MM.1S (cell line): ENCODE measurements around the gene CAB39.

Experiments used
- DNase-seq: peaks from one replicate; pipeline ENCODE4 v3.0.0-alpha.2; 2015
- H2AFZ ChIP-seq: fragments of 300-600 bp; sonication (generic); 2 replicates; pipeline ENCODE4 v1.6.0; 2016; ENCODE audit warnings: antibody characterized with exemption, low read length
- H3F3A ChIP-seq: fragments of 300-600 bp; sonication (generic); 2 replicates; pipeline ENCODE4 v1.6.1; 2016; ENCODE audit warnings: mild to moderate bottlenecking, antibody characterized with exemption, low read length, moderate library complexity, mixed read lengths; ENCODE audit not compliant: insufficient read depth
- H3K27ac ChIP-seq: fragments of 300-600 bp; sonication (generic); 2 replicates; pipeline ENCODE4 v1.5.1; 2016; ENCODE audit warnings: mild to moderate bottlenecking, low read length
- H3K27me3 ChIP-seq: fragments of 300-600 bp; sonication (generic); replicated peaks from 2 replicates; pipeline ENCODE4 v1.6.0; 2016; ENCODE audit warnings: low read length; ENCODE audit not compliant: insufficient read depth
- H3K36me3 ChIP-seq: fragments of 300-600 bp; sonication (generic); replicated peaks from 2 replicates; pipeline ENCODE4 v1.6.1; 2016; ENCODE audit warnings: mild to moderate bottlenecking, low read length, mixed read lengths; ENCODE audit not compliant: insufficient read depth
- H3K4me1 ChIP-seq: fragments of 300-600 bp; sonication (generic); 2 replicates; pipeline ENCODE4 v1.6.1; 2016; ENCODE audit warnings: low read length, mixed read lengths
- H3K4me2 ChIP-seq: fragments of 300-600 bp; sonication (generic); 2 replicates; pipeline ENCODE4 v1.6.0; 2016; ENCODE audit warnings: low read depth, low read length
- H3K4me3 ChIP-seq: fragments of 300-600 bp; sonication (generic); 2 replicates; pipeline ENCODE4 v1.5.1; 2016; ENCODE audit warnings: low read length, mixed read lengths
- H3K79me2 ChIP-seq: fragments of 300-600 bp; sonication (generic); 2 replicates; pipeline ENCODE4 v1.6.1; 2016; ENCODE audit warnings: mixed run types, low read length, mixed read lengths
- H3K9ac ChIP-seq: fragments of 300-600 bp; sonication (generic); 2 replicates; pipeline ENCODE4 v1.6.1; 2016; ENCODE audit warnings: low read length, mixed read lengths
- H3K9me2 ChIP-seq: fragments of 300-600 bp; sonication (generic); replicated peaks from 2 replicates; pipeline ENCODE4 v1.6.1; 2016; ENCODE audit warnings: mild to moderate bottlenecking, low read length, mixed read lengths; ENCODE audit not compliant: insufficient read depth
- H3K9me3 ChIP-seq: fragments of 300-600 bp; sonication (generic); replicated peaks from 2 replicates; pipeline ENCODE4 v1.6.1; 2016; ENCODE audit warnings: mild to moderate bottlenecking, low read length, mixed read lengths; ENCODE audit not compliant: insufficient read depth
- H4K20me1 ChIP-seq: fragments of 300-600 bp; sonication (generic); 2 replicates; pipeline ENCODE4 v1.6.1; 2016; ENCODE audit warnings: mild to moderate bottlenecking, low read length, moderate library complexity, mixed read lengths; ENCODE audit not compliant: insufficient read depth
- EZH2 ChIP-seq: fragments of 300-600 bp; sonication (generic); optimal IDR thresholded peaks from 2 replicates; pipeline ENCODE3; 2017; ENCODE audit warnings: low read depth, mild to moderate bottlenecking, antibody characterized with exemption, low read length, mixed read lengths
- EZH2phosphoT487 ChIP-seq: fragments of 300-600 bp; sonication (generic); IDR thresholded peaks from 2 replicates; pipeline ENCODE4 v1.6.1; 2018; ENCODE audit warnings: antibody characterized with exemption, low read length
- TF ChIP-seq, protein P1 (sequence below): fragments of 300-600 bp; sonication (generic); IDR thresholded peaks from 2 replicates; pipeline ENCODE4 v1.5.1; 2016; ENCODE audit warnings: antibody characterized with exemption, low read length, mixed read lengths

Gene CAB39

DNA sequence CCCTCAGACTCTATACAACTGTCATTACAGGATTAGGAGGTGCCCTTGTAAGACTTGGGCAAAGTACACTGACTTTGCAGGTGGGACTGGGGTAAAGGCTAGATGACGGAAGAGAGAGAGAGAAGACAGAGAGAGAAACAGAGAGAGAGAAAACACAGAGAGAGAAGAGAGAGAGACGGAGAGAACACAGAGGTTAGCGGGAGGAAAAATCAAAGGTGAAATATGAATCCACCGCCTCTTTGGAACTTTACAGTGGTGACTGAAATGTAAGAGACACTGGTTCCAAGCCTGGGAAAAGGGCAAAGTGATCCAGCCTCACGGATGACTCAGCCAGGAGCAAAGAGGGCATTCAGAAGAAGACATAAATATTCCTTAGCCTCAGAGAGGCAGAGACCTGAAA, 25.1 kb upstream of the CAB39 start:
- H4K20me1 ChIP-seq = no peaks in the 10 kb centered on the region
- H3K4me2 ChIP-seq = no peak overlapping the region

GRCh38 chr2:230688490-230688889, 24.2 kb upstream of the CAB39 start:
- H3K27ac ChIP-seq = no peak overlapping the region

More for the DNA sequence above, 25.1 kb upstream of the CAB39 start:
- H3K4me1 ChIP-seq = no peaks in the 10 kb centered on the region
- H3K27me3 ChIP-seq = no peaks in the 10 kb centered on the region
- H2AFZ ChIP-seq = no peak overlapping the region
- H3K9me3 ChIP-seq = no peaks in the 10 kb centered on the region
- no peaks in the 10 kb centered on the region for H3K79me2 ChIP-seq
- no peak for TF ChIP-seq EZH2phosphoT487
- no peak for TF ChIP-seq EZH2
- TF ChIP-seq, protein P1, sequence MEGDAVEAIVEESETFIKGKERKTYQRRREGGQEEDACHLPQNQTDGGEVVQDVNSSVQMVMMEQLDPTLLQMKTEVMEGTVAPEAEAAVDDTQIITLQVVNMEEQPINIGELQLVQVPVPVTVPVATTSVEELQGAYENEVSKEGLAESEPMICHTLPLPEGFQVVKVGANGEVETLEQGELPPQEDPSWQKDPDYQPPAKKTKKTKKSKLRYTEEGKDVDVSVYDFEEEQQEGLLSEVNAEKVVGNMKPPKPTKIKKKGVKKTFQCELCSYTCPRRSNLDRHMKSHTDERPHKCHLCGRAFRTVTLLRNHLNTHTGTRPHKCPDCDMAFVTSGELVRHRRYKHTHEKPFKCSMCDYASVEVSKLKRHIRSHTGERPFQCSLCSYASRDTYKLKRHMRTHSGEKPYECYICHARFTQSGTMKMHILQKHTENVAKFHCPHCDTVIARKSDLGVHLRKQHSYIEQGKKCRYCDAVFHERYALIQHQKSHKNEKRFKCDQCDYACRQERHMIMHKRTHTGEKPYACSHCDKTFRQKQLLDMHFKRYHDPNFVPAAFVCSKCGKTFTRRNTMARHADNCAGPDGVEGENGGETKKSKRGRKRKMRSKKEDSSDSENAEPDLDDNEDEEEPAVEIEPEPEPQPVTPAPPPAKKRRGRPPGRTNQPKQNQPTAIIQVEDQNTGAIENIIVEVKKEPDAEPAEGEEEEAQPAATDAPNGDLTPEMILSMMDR = no peak
- no peak overlapping the region for H3K4me3 ChIP-seq
- H3K27ac ChIP-seq = no peak overlapping the region
- no peaks in the 10 kb centered on the region for H3F3A ChIP-seq
- no peaks in the 10 kb centered on the region for H3K36me3 ChIP-seq
- DNase-seq = no peak
- no peak overlapping the region for H3K9ac ChIP-seq
- H3K9me2 ChIP-seq = no peaks in the 10 kb centered on the region

GRCh38 chr2:230690439-230690838, 22.2 kb upstream of the CAB39 start:
- Histone ChIP-seq H3K4me1 (no peaks in the 10 kb centered on the region), H4K20me1 (no peaks in the 10 kb centered on the region), H3K27ac (no peak overlapping the region), H3K27me3 (no peaks in the 10 kb centered on the region), H3K9ac (no peak overlapping the region), H3K79me2 (no peaks in the 10 kb centered on the region), H3K9me3 (no peaks in the 10 kb centered on the region), H3K36me3 (no peaks in the 10 kb centered on the region), H3K4me2 (no peak overlapping the region), H3K9me2 (no peaks in the 10 kb centered on the region), H3F3A (no peaks in the 10 kb centered on the region), H3K4me3 (no peak overlapping the region), H2AFZ (no peak overlapping the region)
- TF ChIP-seq, protein P1 = no peak
- TF ChIP-seq EZH2phosphoT487 (no peak), EZH2 (no peak)
- no peak for DNase-seq

More at GRCh38 chr2:230688490-230688889, 24.2 kb upstream of the CAB39 start:
- Histone ChIP-seq H2AFZ (no peak overlapping the region), H3K9me3 (no peaks in the 10 kb centered on the region), H3F3A (no peaks in the 10 kb centered on the region), H4K20me1 (no peaks in the 10 kb centered on the region), H3K4me3 (no peak overlapping the region), H3K4me1 (no peaks in the 10 kb centered on the region), H3K36me3 (no peaks in the 10 kb centered on the region), H3K79me2 (no peaks in the 10 kb centered on the region), H3K9ac (no peak overlapping the region), H3K4me2 (no peak overlapping the region), H3K27me3 (no peaks in the 10 kb centered on the region), H3K9me2 (no peaks in the 10 kb centered on the region)
- DNase-seq = no peak
- TF ChIP-seq, protein P1 = no peak
- no peak for TF ChIP-seq EZH2phosphoT487
- no peak for TF ChIP-seq EZH2
